Ovary (tissue), 9 donors: ENCODE measurements around the gene GRIN3B. TPM values are rescaled to one million over a fixed set of nuclear protein-coding genes. Genes with fewer than 3 reads are reported as not detected.

Experiments
- DNase-seq, 5 donors: peaks; one replicate each; pipeline ENCODE4 v3.0.0-alpha.2; 2019 to 2020
- H3K27ac ChIP-seq, 2 donors: fragments of 200-600 bp; one replicate each; pipeline versions ENCODE4 v1.5.1 to v1.8.0; 2019 to 2022
- H3K27me3 ChIP-seq: fragments of 200-600 bp; one replicate; pipeline ENCODE4 v1.8.0; 2022
- H3K36me3 ChIP-seq: fragments of 200-600 bp; sonication (generic); one replicate; pipeline ENCODE4 v1.5.1; 2019
- H3K4me1 ChIP-seq: one replicate; pipeline ENCODE4 v1.8.1; 2013; ENCODE audit warnings: mild to moderate bottlenecking, moderate library complexity; ENCODE audit not compliant: insufficient read depth
- H3K4me3 ChIP-seq: fragments of 200-600 bp; sonication (generic); one replicate; pipeline ENCODE4 v1.5.1; 2017
- H3K9me3 ChIP-seq, 2 donors: fragments of 200-600 bp in 1 of 2; sonication (generic) in 1 of 2; one replicate each; pipeline versions ENCODE4 v1.5.1 to v1.8.1; 2013 to 2019; ENCODE audit warnings: mild to moderate bottlenecking in 1 of 2, moderate library complexity in 1 of 2
- EP300 ChIP-seq: sonication (generic); formaldehyde crosslinking; IDR thresholded peaks from one replicate; pipeline ENCODE4 v1.6.1; 2017; ENCODE audit warnings: antibody characterized with exemption
- POLR2A ChIP-seq: fragments of 450-650 bp; IDR thresholded peaks from one replicate; pipeline ENCODE4 v1.6.1; 2017; ENCODE audit warnings: antibody characterized with exemption, mild to moderate bottlenecking, moderate library complexity
- WGBS, 3 donors: extraction: QIAGEN DNeasy Blood & Tissue Kit in 1 of 3; methylation state at CpG; one replicate each; pipeline versions ENCODE4 v1.1.5 to v1.1.7; 2013 to 2017; 5-methylcytosine and 5-hydroxymethylcytosine counted together
- intact Hi-C, 4 donors: fragments of 100-400 bp; cut with DNase I; formaldehyde crosslinking; loops; one replicate each; pipeline versions ENCODE4 v1.11.0 to v1.15.1; 2022 to 2023
- polyA plus RNA-seq, 2 donors: library from polyadenylated mRNA; stranded (reverse); fragments of 200-250 nt in 1 of 2; fragments of 350-450 nt in 1 of 2; fragmentation: Illumina TruSeq in 1 of 2; extraction: RNeasy Lipid Tissue Mini Kit (QIAGEN cat#74804) in 1 of 2; gene quantifications; one replicate each; pipeline ENCODE4 v1.2.3, GENCODE V29; 2013 to 2014
- total RNA-seq, 7 donors: library from RNA; depleted of rRNA in 2 of 7; stranded (reverse); fragments of >200 nt in 2 of 7; fragmentation: NEBNext Ultra II Directional in 3 of 7; extraction: Animal tissue kit (Norgen Biotek cat#: 25700) in 3 of 7; gene quantifications; one replicate each; pipeline versions ENCODE4 v1.1.0 to v1.2.4, GENCODE V29; 2016 to 2023
- TF ChIP-seq, protein P1 (sequence below), 3 donors: fragments of 450-650 bp in 2 of 3; fragments of 200-600 bp in 1 of 3; IDR thresholded peaks; one replicate each; pipeline versions ENCODE4 v1.5.1 to v1.8.0; 2016 to 2022; ENCODE audit warnings: antibody characterized with exemption in 3 of 3, mild to moderate bottlenecking in 1 of 3
- donor health status: DM: no; HTN: no; CAD: no; lungs with moderate emphysema.
- donor health status: DM: no; HTN: no; CAD: no.
- donor health status: Bipolar disorder and iron deficiency.
- donor health status: DM: yes; HTN: yes; CAD: no.
- donor health status: DM: no; HTN: no; CAD: no.
- donor health status: DM: yes; HTN: yes; CAD: no.

GRIN3B gene
- total and polyA plus RNA-seq, 9 donors = 0.07 to 7.4 (median 0.28) TPM; not detected in 3

GRCh38 chr19:1050989-1051788 is 51.0 kb downstream of the GRIN3B start:
- Histone ChIP-seq H3K4me1 (no peaks in the 10 kb centered on the region), H3K4me3 (no peak overlapping the region), H3K27me3 (no peaks in the 10 kb centered on the region), H3K9me3 (no peaks in the 10 kb centered on the region), H3K27ac (no peak overlapping the region), H3K36me3 (no peaks in the 10 kb centered on the region)
- WGBS, 3 donors = 71 to 83% (median 78%) methylated on average over 28 to 31 of the region's 31 CpGs
- TF ChIP-seq, protein P1, sequence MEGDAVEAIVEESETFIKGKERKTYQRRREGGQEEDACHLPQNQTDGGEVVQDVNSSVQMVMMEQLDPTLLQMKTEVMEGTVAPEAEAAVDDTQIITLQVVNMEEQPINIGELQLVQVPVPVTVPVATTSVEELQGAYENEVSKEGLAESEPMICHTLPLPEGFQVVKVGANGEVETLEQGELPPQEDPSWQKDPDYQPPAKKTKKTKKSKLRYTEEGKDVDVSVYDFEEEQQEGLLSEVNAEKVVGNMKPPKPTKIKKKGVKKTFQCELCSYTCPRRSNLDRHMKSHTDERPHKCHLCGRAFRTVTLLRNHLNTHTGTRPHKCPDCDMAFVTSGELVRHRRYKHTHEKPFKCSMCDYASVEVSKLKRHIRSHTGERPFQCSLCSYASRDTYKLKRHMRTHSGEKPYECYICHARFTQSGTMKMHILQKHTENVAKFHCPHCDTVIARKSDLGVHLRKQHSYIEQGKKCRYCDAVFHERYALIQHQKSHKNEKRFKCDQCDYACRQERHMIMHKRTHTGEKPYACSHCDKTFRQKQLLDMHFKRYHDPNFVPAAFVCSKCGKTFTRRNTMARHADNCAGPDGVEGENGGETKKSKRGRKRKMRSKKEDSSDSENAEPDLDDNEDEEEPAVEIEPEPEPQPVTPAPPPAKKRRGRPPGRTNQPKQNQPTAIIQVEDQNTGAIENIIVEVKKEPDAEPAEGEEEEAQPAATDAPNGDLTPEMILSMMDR (IDR thresholded peaks at IDR 0.05) = no peak
- TF ChIP-seq POLR2A (no peak), EP300 (no peak)
- intact Hi-C loops = no loop called here
- DNase-seq = no peak

GRCh38 chr19:1051791-1052190 is 51.6 kb downstream of the GRIN3B start:
- H3K4me3 ChIP-seq = no peak overlapping the region
- no peaks in the 10 kb centered on the region for H3K27me3 ChIP-seq
- peaks cover 0 to 2% of the 10 kb centered on the region in 2 donors for H3K9me3 ChIP-seq
- WGBS, 3 donors = 86 to 93% (median 88%) methylated on average over 11 to 17 of the region's 17 CpGs
- intact Hi-C loops = no loop called here
- H3K27ac ChIP-seq = no peak overlapping the region
- no peak for DNase-seq
- H3K36me3 ChIP-seq = no peaks in the 10 kb centered on the region
- H3K4me1 ChIP-seq = no peaks in the 10 kb centered on the region
- TF ChIP-seq POLR2A = no peak
- TF ChIP-seq, protein P1 (IDR thresholded peaks at IDR 0.05) = no peak
- no peak for TF ChIP-seq EP300

GRCh38 chr19:1052349-1052975 is 52.2 kb downstream of the GRIN3B start:
- H3K27ac ChIP-seq = no peak overlapping the region
- H3K4me1 ChIP-seq = no peaks in the 10 kb centered on the region
- intact Hi-C loops = no loop called here
- no peak for TF ChIP-seq POLR2A
- TF ChIP-seq EP300 = no peak
- TF ChIP-seq, protein P1 (IDR thresholded peaks at IDR 0.05) = no peak
- no peak for DNase-seq
- H3K27me3 ChIP-seq = no peaks in the 10 kb centered on the region
- 34 to 71% (median 68%) methylated on average over 2 to 4 of the region's 5 CpGs for WGBS, 3 donors
- H3K4me3 ChIP-seq = no peak overlapping the region
- no peaks in the 10 kb centered on the region for H3K36me3 ChIP-seq
- peaks cover 0 to 7% of the 10 kb centered on the region in 2 donors for H3K9me3 ChIP-seq

DNA sequence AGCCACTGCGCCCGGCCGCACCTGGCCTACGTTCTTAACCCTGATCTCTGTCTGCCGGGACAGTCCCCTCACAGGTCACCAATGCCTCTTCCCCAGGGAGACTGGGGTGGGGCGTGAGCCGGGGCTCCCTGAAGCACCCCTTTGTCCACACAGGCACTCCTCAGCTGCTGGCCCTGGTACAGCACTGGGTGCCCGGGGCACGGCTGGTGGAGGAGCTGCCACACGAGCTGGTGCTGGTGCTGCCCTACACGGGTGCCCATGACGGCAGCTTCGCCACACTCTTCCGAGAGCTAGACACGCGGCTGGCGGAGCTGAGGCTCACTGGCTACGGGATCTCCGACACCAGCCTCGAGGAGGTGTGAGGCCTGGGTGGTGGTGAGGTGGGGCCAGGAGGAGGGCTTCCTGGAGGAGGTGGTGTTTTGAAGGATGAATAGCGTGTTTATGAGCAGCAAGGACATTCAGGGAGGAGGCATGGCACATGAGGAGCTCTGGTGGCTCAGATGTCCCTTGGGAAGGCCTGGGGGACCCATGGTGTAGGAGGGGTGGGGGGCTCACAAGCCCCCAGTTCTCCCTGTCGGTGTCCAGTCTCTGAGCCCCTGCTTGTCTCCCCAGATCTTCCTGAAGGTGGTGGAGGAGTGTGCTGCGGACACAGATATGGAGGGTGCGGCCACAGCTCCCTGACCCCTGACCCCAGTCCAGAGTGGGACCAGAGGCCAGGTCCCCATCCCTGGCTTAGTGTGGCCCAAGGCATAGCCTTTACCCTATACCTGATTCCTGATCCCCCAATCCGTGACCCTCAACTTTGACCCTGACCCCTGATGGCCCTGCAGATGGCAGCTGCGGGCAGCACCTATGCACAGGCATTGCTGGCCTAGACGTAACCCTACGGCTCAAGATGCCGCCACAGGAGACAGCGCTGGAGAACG is 53.2 kb downstream of the GRIN3B start:
- no peaks in the 10 kb centered on the region for H3K36me3 ChIP-seq
- peaks cover under 1 to 11% of the 10 kb centered on the region in 2 donors for H3K9me3 ChIP-seq
- TF ChIP-seq, protein P1 (IDR thresholded peaks at IDR 0.05) = no peak
- TF ChIP-seq POLR2A = no peak
- TF ChIP-seq EP300 = no peak
- no peaks in the 10 kb centered on the region for H3K4me1 ChIP-seq
- DNase-seq = no peak
- H3K4me3 ChIP-seq = no peak overlapping the region
- H3K27ac ChIP-seq = no peak overlapping the region
- H3K27me3 ChIP-seq = no peaks in the 10 kb centered on the region
- intact Hi-C loops = no loop called here
- WGBS, 3 donors = 87 to 92% (median 88%) methylated on average over 31 of the region's 31 CpGs
